Psoas muscle (tissue), 8 donors: Measurements from ENCODE around the gene KLHL29. TPM values are rescaled to one million over a fixed set of nuclear protein-coding genes. Genes with fewer than 3 reads are reported as not detected.

Experiments used
- ATAC-seq, 4 donors: fragments of 200-7000 bp; cut with Tn5 transposase; one replicate each; pipeline ENCODE4 v1.9.1; 2020; ENCODE audit warnings: moderate library complexity in 3 of 4, mild to moderate bottlenecking in 2 of 4
- DNase-seq, 2 donors: peaks; one replicate each; pipeline ENCODE4 v3.0.0-alpha.2; 2020
- H3K27ac ChIP-seq: fragments of 200-600 bp; one replicate; pipeline ENCODE4 v1.8.0; 2022
- H3K27me3 ChIP-seq, 3 donors: fragments of 200-600 bp in 1 of 3; one replicate each; pipeline versions ENCODE4 v1.6.1 to v1.8.0; 2013 to 2022; ENCODE audit warnings: low read length in 2 of 3, mild to moderate bottlenecking in 2 of 3, moderate library complexity in 1 of 3; ENCODE audit not compliant: insufficient read depth in 3 of 3
- H3K36me3 ChIP-seq, 2 donors: fragments of 200-600 bp in 1 of 2; one replicate each; pipeline versions ENCODE4 v1.6.1 to v1.8.0; 2013 to 2022; ENCODE audit warnings: low read depth in 1 of 2, mild to moderate bottlenecking in 1 of 2, moderate library complexity in 1 of 2; ENCODE audit not compliant: insufficient read depth in 1 of 2
- H3K4me1 ChIP-seq: fragments of 200-600 bp; one replicate; pipeline ENCODE4 v1.8.0; 2022
- H3K4me3 ChIP-seq: fragments of 200-600 bp; one replicate; pipeline ENCODE4 v1.8.0; 2022; ENCODE audit warnings: mild to moderate bottlenecking
- H3K9me3 ChIP-seq: fragments of 200-600 bp; one replicate; pipeline ENCODE4 v1.8.0; 2022
- WGBS, 3 donors: extraction: QIAGEN DNeasy Blood & Tissue Kit; methylation state at CpG; one replicate each; pipeline versions ENCODE4 v1.1.6 to v1.1.7; 2013; 5-methylcytosine and 5-hydroxymethylcytosine counted together
- intact Hi-C, 2 donors: fragments of 100-400 bp; cut with DNase I; formaldehyde crosslinking; loops; one replicate each; pipeline versions ENCODE4 v1.11.0 to v1.14.2; 2022
- polyA plus RNA-seq, 3 donors: library from polyadenylated mRNA; stranded (reverse); fragments of 200-250 nt; gene quantifications; one replicate each; pipeline ENCODE4 v1.2.3, GENCODE V29; 2013
- total RNA-seq, 4 donors: library from RNA; stranded (reverse); fragmentation: NEBNext Ultra II Directional in 2 of 4; extraction: Animal tissue kit (Norgen Biotek cat#: 25700) in 2 of 4; gene quantifications; one replicate each; pipeline versions ENCODE4 v1.2.1 to v1.2.4, GENCODE V29; 2021 to 2023
- TF ChIP-seq, protein P1 (sequence below): fragments of 200-600 bp; IDR thresholded peaks from one replicate; pipeline ENCODE4 v1.8.0; 2022; ENCODE audit warnings: antibody characterized with exemption
- donor health status: healthy with polysubstance abuse.
- donor health status: DM: no; HTN: no; CAD: no; lungs with moderate emphysema.
- donor health status: Bipolar disorder and iron deficiency.
- donor health status: healthy.
- donor health status: DM: yes; HTN: yes; CAD: no.
- donor health status: DM: no; HTN: no; CAD: no.
- donor health status: DM: no; HTN: no; CAD: no.
- donor health status: DM: yes; HTN: yes; CAD: no.

Gene KLHL29
- total and polyA plus RNA-seq, 7 donors, result 4.4 to 14.1 (median 6.8) TPM

DNA sequence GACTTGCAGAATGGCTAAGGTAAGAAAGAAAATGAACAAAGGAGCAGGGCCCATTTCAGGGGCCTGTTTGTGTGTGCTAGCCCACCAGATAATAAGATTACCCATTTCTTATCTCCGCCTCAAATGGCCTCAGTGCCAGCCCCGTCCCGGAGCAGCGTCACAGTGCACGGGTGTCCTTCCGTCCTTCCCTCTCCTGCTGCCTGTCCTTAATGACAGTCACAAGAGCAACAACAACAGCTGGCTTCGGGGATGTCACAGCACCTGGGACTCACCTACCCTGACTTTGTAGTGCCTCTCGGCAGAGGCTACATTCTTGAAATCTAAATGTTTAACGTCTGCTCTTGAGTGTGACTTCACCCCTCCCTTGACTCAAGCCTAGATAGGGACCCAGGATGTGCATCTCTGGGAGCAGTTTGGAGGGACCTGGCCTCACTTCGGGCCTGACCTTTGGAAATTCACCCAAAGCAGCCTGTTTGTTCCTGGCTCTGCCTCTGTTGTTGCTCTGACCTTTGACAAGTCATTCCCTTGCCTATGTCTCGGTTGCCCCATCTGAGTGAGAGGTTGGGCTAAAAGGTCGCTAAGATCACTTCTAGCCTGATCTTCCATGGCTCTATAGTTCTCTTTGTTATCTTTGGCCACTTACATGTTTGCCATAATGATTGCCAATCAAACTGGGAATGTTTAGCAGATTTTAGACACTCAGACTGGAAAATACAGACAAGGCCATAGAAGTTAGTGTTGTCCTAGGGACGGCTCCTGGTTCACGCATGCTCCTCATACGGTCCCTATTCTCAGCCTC, 122.5 kb downstream of the KLHL29 start:
- intact Hi-C loops, result no loop called here
- no peak for ATAC-seq
- H3K27me3 ChIP-seq, result no peaks in the 10 kb centered on the region

GRCh38 chr2:23508066-23508390, 123.0 kb downstream of the KLHL29 start:
- WGBS, 3 donors, result 52 to 81% (median 75%) methylated on average over 3 of the region's 3 CpGs
- peaks cover 0 to 4% of the 10 kb centered on the region in 2 donors for H3K36me3 ChIP-seq
- DNase-seq, result no peak
- TF ChIP-seq, protein P1, sequence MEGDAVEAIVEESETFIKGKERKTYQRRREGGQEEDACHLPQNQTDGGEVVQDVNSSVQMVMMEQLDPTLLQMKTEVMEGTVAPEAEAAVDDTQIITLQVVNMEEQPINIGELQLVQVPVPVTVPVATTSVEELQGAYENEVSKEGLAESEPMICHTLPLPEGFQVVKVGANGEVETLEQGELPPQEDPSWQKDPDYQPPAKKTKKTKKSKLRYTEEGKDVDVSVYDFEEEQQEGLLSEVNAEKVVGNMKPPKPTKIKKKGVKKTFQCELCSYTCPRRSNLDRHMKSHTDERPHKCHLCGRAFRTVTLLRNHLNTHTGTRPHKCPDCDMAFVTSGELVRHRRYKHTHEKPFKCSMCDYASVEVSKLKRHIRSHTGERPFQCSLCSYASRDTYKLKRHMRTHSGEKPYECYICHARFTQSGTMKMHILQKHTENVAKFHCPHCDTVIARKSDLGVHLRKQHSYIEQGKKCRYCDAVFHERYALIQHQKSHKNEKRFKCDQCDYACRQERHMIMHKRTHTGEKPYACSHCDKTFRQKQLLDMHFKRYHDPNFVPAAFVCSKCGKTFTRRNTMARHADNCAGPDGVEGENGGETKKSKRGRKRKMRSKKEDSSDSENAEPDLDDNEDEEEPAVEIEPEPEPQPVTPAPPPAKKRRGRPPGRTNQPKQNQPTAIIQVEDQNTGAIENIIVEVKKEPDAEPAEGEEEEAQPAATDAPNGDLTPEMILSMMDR, result no peak
- intact Hi-C loops, result no loop called here
- no peak overlapping the region for H3K4me3 ChIP-seq
- ATAC-seq, result no peak
- H3K27ac ChIP-seq, result no peak overlapping the region
- H3K9me3 ChIP-seq, result no peaks in the 10 kb centered on the region
- H3K27me3 ChIP-seq, result no peaks in the 10 kb centered on the region
- peaks cover under 1% of the 10 kb centered on the region for H3K4me1 ChIP-seq

More for the DNA sequence above, 122.5 kb downstream of the KLHL29 start:
- Histone ChIP-seq H3K4me3 (no peak overlapping the region), H3K27ac (no peak overlapping the region), H3K4me1 (no peaks in the 10 kb centered on the region), H3K9me3 (no peaks in the 10 kb centered on the region), H3K36me3 (peaks cover 0 to 4% of the 10 kb centered on the region in 2 donors)
- WGBS, 3 donors, result 93 to 96% (median 94%) methylated on average over 15 of the region's 15 CpGs
- TF ChIP-seq, protein P1, result no peak
- peak in 1 of 2 donors; percentile 13 for DNase-seq

DNA sequence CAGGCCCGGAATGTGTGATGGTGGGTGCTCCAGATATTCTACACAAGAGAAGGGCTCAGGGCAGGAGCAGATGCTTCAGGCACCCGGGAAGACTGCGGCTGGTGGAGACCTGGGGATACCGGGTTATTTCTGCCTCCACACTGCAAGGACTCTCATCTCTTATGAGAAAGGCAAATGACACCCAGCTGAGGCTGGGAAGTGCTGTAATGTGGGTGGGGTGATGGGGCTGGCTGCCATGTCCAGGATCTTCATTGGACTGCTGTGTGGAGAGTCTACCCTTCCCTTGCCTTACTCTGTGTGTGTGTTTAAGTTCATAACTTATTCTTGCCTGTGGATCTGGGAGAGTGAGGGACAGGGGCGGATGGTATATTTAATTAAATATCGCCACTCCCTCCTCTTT, 124.1 kb downstream of the KLHL29 start:
- 91 to 96% (median 94%) methylated on average over 6 of the region's 6 CpGs for WGBS, 3 donors
- Histone ChIP-seq H3K4me3 (no peak overlapping the region), H3K4me1 (peaks cover 11% of the 10 kb centered on the region), H3K27me3 (no peaks in the 10 kb centered on the region), H3K9me3 (no peaks in the 10 kb centered on the region), H3K27ac (no peak overlapping the region), H3K36me3 (peaks cover 0 to 4% of the 10 kb centered on the region in 2 donors)
- DNase-seq (no peak), ATAC-seq (no peak)
- intact Hi-C loops, result no loop called here
- TF ChIP-seq, protein P1, result no peak

DNA sequence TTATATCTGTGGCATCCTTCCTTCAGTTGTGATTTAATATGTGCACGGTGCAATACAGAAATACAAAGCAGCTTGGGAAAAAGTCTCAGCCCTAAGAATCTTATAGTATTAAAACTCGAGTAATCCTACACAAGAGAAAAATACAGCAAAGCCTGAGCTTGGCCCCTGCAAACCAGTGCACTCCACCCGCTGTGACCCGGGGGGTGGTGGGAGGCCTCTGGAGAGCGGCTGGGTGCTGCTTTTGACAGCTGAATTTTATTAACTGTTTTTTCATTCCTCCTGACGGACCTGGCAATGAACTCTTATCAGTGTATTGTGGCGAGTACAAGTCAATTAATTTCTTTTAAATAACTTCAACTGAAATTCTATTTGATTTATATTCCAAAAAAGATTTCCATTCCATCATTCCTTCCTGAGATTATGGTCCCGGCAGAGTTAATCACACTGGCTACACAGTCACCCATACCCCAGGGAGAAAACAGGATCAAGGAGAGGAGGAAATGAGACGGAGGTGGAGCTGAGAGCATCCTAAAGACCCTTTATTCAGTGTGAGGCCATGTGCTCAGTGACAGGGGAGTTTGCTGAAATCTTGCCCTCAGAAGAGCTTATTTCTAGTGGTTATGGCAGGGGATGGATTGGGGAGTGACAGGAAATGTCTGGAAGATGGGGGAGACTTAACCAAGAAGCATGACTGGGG, 124.8 kb downstream of the KLHL29 start:
- Histone ChIP-seq H3K27ac (no peak overlapping the region), H3K27me3 (no peaks in the 10 kb centered on the region), H3K4me1 (peaks cover 17% of the 10 kb centered on the region), H3K4me3 (no peak overlapping the region), H3K36me3 (peaks cover 0 to 4% of the 10 kb centered on the region in 2 donors), H3K9me3 (no peaks in the 10 kb centered on the region)
- no peak for DNase-seq
- 82 to 84% (median 82%) methylated on average over 9 of the region's 9 CpGs for WGBS, 3 donors
- intact Hi-C loops, result loop anchor here (5.0 to 10.0 kb wide), 2 partner anchors 77 to 245 kb away; no protein-coding TSS in a partner anchor
- TF ChIP-seq, protein P1, result no peak
- ATAC-seq, result no peak
